Measurements from ENCODE around the gene WBP4. TPM values are rescaled to one million over a fixed set of nuclear protein-coding genes. Genes with fewer than 3 reads are reported as not detected.

WBP4 gene
- polyA plus RNA-seq, 2 of the 4 experiments (the other 2 are of a cell fraction), result 9.0 to 13.9 TPM

GRCh38 chr13:41028051-41028450 lies 33.3 kb upstream of the WBP4 start:
- WGBS (ENCODE audit: missing lambda C conversion rate), result 79% methylated on average over 2 of the region's 2 CpGs
- Histone ChIP-seq H3K4me2 (no peak overlapping the region), H3K4me1 (peaks cover 11% of the 10 kb centered on the region; the same call in 2 of the 3 replicates), H3K9me3 (no peaks in the 10 kb centered on the region), H3K4me3 (no peak overlapping the region), H3K27ac (no peak overlapping the region)
- ATAC-seq (no peak), DNase-seq (ENCODE audit: low read depth in 1 of 2, low spot score in 1 of 2) (no peak), FAIRE-seq (no peak)
- CTCF ChIA-PET, result interaction anchor here (1.2 kb wide), 1 partner anchor 26 kb away, joined by 3 read pairs; no protein-coding TSS in a partner anchor
- TF ChIP-seq EP300 (IDR thresholded peaks at IDR 0.05), result no peak
- no peak for TF ChIP-seq RNF2 (IDR thresholded peaks at IDR 0.05; ENCODE audit: borderline replicate concordance, low read depth)
- no peak for TF ChIP-seq HOXA7 (CRISPR knock-in tag; IDR thresholded peaks at IDR 0.05)
- no peak for TF ChIP-seq BHLHE40 (IDR thresholded peaks at IDR 0.05; ENCODE audit: low read depth, low read length)
- no peak for TF ChIP-seq RAD21 (conservative IDR thresholded peaks at IDR 0.05 in 1 of 2, IDR thresholded peaks at IDR 0.05 in 1 of 2)
- no peak for TF ChIP-seq RARB (CRISPR knock-in tag; IDR thresholded peaks at IDR 0.05)
- no peak for TF ChIP-seq EHMT2 (IDR thresholded peaks at IDR 0.05; ENCODE audit: low read depth)
- TF ChIP-seq JUNB (IDR thresholded peaks at IDR 0.05), result no peak
- POLR2A ChIA-PET, result no interaction called here

- Histone ChIP-seq H3K27ac (no peak overlapping the region), H3K4me1 (peaks cover 11% of the 10 kb centered on the region; the same call in 2 of the 3 replicates), H3K4me2 (no peak overlapping the region), H3K4me3 (no peak overlapping the region), H3K9me3 (no peaks in the 10 kb centered on the region)
- 90% methylated on average over 2 of the region's 2 CpGs for WGBS (ENCODE audit: missing lambda C conversion rate)
- FAIRE-seq (no peak), DNase-seq (ENCODE audit: low read depth in 1 of 2, low spot score in 1 of 2) (no peak), ATAC-seq (no peak)
- 0 out of 5 replicates have a peak, but pooled peaks of 1 of the 2 experiments have one; percentile 29 for TF ChIP-seq RAD21 (conservative IDR thresholded peaks at IDR 0.05 in 1 of 2, IDR thresholded peaks at IDR 0.05 in 1 of 2)
- TF ChIP-seq MAFK (IDR thresholded peaks at IDR 0.05; ENCODE audit: partially characterized antibody), result no peak
- CTCF ChIA-PET, result interaction anchor here (0.9 kb wide), 1 partner anchor 27 kb away, joined by 3 read pairs; no protein-coding TSS in a partner anchor
- POLR2A ChIA-PET, result no interaction called here
Observed at GRCh38 chr13:41029629-41030028, 31.7 kb upstream of the WBP4 start.

DNA sequence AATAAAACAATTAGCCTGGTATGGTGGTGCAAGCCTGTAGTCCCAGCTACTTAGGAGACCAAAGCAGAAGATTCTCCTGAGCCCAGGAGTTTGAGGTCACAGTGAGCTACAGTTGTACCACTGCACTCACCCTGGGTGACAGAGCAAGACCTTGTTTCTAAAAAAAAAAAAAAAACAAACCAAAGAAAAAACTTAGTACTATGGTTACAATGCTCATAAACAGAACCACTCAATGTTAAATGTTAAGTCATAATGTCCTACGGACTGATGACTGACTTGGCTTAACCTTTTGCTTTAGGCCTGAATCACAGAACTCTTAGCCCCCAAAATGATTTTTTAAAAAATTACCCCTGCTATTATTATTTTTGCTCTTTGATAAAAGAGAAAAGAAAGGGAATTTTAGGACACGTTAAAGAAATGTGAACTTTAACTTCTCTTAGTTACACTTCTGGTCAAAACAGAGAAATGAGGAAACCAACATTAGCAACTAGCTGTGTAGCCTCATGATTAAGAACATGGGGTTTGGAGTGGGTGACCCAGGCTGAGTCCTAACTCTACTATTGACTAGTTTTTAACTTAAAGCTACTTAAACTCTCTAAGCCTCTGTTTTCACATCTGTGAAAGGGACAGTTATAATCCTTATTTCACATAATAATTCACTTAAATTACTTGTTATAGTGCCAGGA lies 28.5 kb upstream of the WBP4 start:
- 45% methylated on average over 2 of the region's 2 CpGs for WGBS (ENCODE audit: missing lambda C conversion rate)
- no peak for FAIRE-seq
- Histone ChIP-seq H3K4me1 (no peaks in the 10 kb centered on the region), H3K4me2 (no peak overlapping the region), H3K4me3 (no peak overlapping the region), H3K9me3 (no peaks in the 10 kb centered on the region), H3K27ac (no peak overlapping the region)
- ATAC-seq, result no peak
- POLR2A ChIA-PET, result no interaction called here
- no peak for DNase-seq (ENCODE audit: low read depth in 1 of 2, low spot score in 1 of 2)
- TF ChIP-seq TP53 (CRISPR knock-in tag; IDR thresholded peaks at IDR 0.05) (no peak), MAX (IDR thresholded peaks at IDR 0.05) (no peak), EHF (CRISPR knock-in tag; IDR thresholded peaks at IDR 0.05) (no peak), ZFP36 (IDR thresholded peaks at IDR 0.05; ENCODE audit: borderline replicate concordance, partially characterized antibody) (no peak), SMC3 (IDR thresholded peaks at IDR 0.05) (no peak), EHMT2 (IDR thresholded peaks at IDR 0.05; ENCODE audit: low read depth) (no peak), GATA3 (IDR thresholded peaks at IDR 0.05; ENCODE audit: borderline replicate concordance) (no peak), CEBPB (IDR thresholded peaks at IDR 0.05) (no peak), MAZ (IDR thresholded peaks at IDR 0.05; ENCODE audit: borderline replicate concordance, low read depth, low read length) (no peak), SREBF2 (IDR thresholded peaks at IDR 0.05) (no peak), PHF8 (IDR thresholded peaks at IDR 0.05; ENCODE audit: borderline replicate concordance, low read depth) (no peak), POLR2A (IDR thresholded peaks at IDR 0.05; ENCODE audit: low read length) (no peak), HOXB5 (CRISPR knock-in tag; IDR thresholded peaks at IDR 0.05) (no peak), JUN (IDR thresholded peaks at IDR 0.05) (no peak), NFE2L2 (conservative IDR thresholded peaks at IDR 0.05; ENCODE audit: low read length) (no peak), CBX8 (IDR thresholded peaks at IDR 0.05) (no peak)
- CTCF ChIA-PET, result interaction anchor here (1.0 to 1.3 kb wide), 2 partner anchors 10 to 22 kb away, joined by 3 to 5 read pairs; no protein-coding TSS in a partner anchor

Data from A549 (cell line).